DMS53 (cell line): ENCODE results near the gene KLHL14.
A peak's percentile ranks its signal among the peaks of the same experiment; 100 is the strongest.
"Not testable (repeated sequence)": the region's sequence is repeated elsewhere in the genome, so short reads cannot be mapped to it uniquely, and the experiment has no call there.

Experiments used
- DNase-seq: peaks from one replicate; lab custom pipeline; 2025; lab: John Stamatoyannopoulos, UW

KLHL14 gene

GRCh38 chr18:32772581-32773381, at the start of gene KLHL14:
Gene KLHL14, minus strand, starts transcription at chr18:32773023. Its CDS starts 2,432 bp downstream, at chr18:32770591.
- DNase-seq, result no peak

GRCh38 chr18:32822197-32822596, 49.4 kb upstream of the KLHL14 start:
- no peak for DNase-seq

GRCh38 chr18:32815881-32816280, 43.1 kb upstream of the KLHL14 start:
- DNase-seq, result no peak

DNA sequence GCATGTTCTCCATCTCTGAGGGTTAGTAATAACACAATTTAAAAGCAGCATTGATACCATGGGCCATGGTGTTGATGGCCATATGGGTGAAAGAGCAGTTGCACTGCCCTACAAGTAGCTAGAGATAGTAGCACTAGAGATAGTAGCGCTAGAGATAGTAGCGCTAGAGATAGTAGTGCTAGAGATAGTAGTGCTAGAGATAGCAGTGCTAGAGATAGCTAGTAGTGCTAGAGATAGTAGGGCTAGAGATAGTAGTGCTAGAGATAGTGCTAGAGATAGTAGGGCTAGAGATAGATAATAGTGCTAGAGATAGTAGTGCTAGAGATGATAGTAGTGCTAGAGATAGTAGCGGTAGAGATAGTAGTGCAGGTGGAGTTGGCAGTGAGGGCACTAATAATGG, 39.5 kb upstream of the KLHL14 start:
- DNase-seq, result no peak

DNA sequence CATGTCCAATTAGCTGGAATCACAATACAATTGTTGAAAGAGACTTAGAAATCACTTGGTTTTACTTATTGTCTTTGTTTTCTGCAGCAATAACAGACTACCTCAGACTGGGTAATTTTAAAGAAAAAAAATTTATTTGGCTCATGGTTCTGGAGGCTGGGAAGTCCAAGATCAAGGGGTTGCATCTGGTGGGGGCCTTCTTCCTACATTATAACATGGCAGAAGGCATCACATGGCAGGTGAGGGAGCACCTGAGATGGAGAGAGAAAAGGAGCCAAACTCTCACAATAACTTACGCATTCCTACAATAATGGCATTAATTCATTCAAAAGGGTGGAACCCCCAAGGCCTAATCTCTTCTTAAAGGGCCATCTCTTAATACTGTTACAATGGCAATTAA, 37.5 kb upstream of the KLHL14 start:
- no peak for DNase-seq

DNA sequence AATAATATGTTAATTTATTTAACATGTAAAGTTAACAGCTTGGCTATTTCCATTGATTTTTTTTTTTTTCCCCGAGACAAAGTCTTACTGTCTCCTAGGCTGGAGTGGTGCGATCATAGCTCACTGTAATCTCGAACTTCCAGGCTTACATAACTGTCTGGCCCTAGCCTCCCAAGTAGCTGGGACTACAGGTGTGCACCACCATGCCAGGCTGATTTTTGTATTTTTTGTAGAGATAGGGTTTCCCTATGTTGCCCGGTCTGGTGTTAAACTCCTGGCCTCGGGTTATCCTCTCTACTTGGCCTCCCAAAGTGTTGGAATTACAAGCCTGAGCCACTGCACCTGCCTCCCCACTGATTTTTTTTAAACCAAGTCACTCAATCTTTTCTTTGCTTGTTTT, 32.5 kb upstream of the KLHL14 start:
- DNase-seq, result no peak

DNA sequence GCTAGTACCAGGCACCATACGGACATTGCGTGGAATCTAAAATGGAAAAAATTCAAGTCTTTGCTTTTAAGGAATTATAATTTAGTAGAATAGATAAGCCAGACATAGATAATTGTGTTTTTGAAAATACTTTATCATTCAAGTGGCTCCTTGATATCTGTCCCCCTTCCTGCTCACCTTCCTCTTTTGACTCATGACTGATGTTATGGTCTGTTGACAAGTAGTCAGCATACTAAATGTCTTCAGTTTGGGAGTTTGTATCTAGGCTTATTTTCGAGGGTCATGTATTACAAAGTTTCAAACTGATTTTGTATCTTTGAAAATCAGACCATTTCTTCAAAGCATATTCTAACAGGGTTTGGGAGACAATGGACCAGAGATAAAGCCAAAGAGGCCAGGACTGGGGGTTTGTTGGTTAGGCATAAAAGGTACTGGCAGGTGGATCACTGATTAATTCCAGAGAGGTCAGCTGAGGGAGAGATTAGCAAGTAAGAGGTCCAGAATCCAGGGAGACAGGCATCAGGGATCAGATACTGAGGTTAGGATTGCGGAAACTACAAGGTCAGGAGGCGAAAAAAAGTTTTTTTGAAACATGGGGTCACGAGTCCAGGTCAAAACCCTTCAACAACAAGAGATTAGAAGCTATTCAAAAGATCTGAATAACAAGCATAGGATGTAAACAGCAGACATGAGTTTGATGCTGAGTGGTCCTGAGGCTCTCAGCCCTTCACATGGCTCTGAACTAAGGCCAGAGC, 31.5 kb upstream of the KLHL14 start:
- peak; percentile 39 for DNase-seq

GRCh38 chr18:32803568-32803967, 30.7 kb upstream of the KLHL14 start:
- DNase-seq, result peak; percentile 69

DNA sequence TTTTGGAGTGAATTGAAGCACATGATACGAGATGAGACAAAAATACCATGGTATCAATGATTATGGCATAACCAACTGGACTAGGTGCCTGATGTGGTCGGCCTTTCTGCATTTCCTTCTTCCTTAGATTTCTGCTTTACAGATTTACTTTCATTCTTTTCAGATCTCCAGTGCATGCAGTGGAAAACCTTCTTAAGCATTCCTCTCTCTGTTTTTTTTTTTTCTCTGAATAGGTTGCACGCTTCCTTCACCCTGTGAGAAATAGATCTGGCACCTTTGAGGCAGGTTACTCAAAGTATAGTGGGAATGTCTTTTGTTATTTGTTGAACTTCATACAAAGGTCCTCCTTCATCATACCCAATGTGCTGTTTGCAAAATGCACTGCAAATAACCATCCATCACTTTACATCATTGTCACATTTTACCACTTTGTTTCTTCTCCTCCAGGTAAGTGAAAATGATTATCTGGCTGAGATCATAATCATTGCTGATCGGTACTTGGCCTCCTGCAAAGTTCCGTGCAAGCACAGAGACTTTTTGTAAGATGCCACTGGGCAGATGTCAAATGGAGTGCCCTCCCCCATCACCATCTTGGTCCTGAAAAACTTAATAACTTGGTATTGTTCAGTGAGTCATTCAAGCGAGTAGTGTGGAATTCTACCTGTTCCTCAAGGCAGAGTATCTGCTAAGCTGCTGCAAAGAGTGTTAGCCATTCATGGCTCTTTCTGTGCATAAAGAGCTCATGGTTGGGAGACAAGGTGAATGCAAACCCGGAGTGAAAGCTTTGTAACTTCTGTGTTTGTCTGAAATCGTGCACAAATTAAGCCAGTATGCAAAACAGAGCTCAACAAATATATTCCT, 30.0 kb upstream of the KLHL14 start:
- DNase-seq, result peak; percentile 25

DNA sequence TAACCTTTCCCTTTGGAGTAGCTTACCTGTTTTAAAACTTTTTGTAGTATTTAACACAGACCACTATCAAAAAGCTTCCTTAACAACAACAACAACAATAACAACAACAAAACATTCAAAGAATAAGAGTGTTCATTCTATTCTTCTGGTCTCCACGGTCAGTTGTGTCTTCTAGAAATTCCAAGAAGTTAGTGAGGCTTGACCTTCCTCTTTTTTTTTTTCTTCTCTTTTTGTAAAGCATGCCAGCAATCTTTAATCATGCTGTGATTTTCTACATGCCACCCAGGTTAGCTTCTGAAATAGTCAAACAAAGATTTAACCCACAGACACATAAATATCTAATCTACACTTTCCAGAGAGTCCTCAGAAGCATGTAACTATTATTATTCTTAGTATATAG, 28.4 kb upstream of the KLHL14 start:
- no peak for DNase-seq

DNA sequence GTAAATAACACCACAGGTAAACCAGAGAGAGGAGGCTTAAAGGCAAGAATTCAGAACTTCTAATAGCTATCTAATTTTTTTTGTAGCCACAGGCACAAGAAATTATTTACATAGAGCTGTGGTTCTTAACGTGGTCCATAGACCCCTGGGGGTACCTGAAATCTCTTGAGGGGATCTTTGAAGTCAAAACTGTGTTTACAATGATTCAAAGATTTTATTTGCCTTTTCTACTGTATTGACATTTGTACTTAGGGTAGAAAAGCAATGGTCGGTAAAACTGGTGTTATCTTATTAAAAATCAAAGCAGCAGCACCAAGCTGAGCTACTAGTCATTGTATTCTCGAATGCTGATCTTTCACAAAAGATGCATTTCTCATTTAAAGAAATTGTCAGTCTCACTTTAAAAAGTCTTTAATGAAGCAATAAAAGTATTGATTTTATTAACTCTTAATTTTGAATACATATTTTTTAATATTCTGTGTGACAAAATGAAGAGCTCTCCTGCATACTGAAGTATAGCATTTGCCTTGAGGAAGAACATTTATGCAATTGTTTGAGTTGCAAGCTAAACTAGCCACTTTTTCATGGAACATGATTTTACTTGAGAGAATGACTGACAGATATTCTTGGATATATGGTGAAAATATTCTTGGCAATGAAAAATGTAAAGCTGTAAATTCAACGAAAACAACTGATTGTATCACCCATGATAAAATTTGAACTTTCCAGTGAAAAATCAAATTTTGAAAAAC, 25.6 kb upstream of the KLHL14 start:
- DNase-seq, result no peak

GRCh38 chr18:32794667-32795066, 21.8 kb upstream of the KLHL14 start:
- not testable (repeated sequence) for DNase-seq

DNA sequence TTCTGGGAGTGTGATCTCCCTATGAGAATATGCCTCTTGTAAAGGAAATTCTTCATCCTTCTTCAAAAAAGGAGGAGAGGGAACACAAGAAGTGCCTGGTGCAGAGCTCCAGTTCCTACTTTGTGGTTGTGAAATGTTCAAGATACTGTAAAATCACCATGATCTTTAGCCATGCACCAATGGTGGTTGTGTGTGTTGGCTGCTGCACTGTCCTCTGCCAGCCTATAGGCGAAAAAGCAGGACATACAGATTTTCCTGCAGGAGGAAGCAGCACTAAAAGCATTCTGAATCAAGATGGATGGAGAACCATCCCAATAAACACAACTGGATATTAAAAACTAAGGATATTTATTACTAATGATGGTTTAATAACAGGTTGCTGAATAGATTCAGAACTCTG, 6.2 kb upstream of the KLHL14 start:
- no peak for DNase-seq

- no peak for DNase-seq
Measured at GRCh38 chr18:32777049-32777448, 4.2 kb upstream of the KLHL14 start.

GRCh38 chr18:32776561-32776960, 3.7 kb upstream of the KLHL14 start:
- no peak for DNase-seq

GRCh38 chr18:32775628-32776027, 2.8 kb upstream of the KLHL14 start:
- DNase-seq, result no peak

DNA sequence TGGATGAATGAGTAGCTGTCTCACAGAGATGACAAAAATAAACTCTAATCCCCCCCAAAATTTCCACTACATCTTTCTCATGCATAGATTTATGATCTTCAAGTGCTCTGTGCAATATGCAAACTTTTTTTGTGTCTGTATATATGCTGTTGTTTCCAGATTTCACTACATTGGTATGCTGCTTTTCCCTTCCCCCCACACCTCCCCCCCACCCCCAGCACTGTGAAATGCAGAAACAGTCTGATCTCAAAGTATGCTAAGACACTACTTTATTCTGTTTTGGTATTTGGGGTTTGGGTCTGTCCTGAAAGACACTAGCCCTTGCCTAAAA, 524 bp upstream of the KLHL14 start:
- DNase-seq, result no peak

- DNase-seq, result peak; percentile 63
Measured at GRCh38 chr18:32771871-32772580, 797 bp downstream of the KLHL14 start.

GRCh38 chr18:32771169-32771751, 1.6 kb downstream of the KLHL14 start:
- DNase-seq, result peak; percentile 76

DNA sequence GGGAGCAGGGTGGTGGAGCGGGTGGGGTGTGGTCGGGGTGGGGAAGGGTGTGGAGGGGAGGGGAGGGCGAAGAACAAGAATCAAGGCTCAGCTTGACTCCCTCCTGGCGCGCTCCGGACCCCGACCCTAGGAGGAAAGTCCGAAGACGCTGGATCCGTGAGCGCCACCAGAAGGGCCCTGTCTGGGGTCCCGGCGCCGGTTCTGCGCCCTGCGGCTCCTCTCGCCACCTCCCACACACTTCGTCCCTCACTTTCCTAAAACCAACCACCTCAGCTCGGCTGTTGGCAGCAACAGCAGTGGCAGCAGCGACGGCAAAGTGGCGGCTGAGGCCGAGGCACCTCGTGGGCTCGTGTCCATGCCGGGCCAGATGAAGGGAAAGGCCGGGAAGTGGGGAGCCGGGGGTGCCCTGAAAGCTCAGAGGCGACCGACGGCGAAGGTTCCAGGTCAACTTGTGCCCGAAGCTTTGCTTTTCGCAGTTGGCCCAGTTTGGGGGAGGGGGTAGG, 2.1 kb downstream of the KLHL14 start:
- peak; percentile 59 for DNase-seq
